NOMO-1 (cell line): ENCODE data around the gene EVX2.

Experiments
- DNase-seq, 2 experiments: peaks; one replicate each; lab custom pipeline; 2025; ENCODE audit not compliant: unreplicated experiment in 2 of 2; lab: John Stamatoyannopoulos, UW

Gene EVX2

DNA sequence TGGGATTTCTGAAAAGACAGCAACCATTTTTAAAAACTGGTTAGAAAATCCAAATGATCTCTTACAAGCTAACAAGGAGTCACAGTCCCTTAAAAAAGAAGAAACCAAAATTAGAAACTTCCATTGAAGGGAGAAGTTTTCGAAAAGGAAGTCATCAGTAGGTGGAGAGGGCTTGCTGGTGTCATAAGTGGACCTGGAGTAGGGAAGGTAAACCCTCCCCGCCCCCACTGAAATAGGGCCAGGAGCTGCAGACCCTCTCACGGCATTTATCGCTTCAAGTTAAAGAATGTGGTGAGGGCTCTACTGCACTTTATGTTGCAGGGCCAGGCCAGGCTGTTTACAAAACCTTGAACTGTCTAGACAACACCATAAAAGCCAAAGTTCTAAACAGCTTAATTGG lies 26.2 kb upstream of the EVX2 start:
- no peak for DNase-seq

DNA sequence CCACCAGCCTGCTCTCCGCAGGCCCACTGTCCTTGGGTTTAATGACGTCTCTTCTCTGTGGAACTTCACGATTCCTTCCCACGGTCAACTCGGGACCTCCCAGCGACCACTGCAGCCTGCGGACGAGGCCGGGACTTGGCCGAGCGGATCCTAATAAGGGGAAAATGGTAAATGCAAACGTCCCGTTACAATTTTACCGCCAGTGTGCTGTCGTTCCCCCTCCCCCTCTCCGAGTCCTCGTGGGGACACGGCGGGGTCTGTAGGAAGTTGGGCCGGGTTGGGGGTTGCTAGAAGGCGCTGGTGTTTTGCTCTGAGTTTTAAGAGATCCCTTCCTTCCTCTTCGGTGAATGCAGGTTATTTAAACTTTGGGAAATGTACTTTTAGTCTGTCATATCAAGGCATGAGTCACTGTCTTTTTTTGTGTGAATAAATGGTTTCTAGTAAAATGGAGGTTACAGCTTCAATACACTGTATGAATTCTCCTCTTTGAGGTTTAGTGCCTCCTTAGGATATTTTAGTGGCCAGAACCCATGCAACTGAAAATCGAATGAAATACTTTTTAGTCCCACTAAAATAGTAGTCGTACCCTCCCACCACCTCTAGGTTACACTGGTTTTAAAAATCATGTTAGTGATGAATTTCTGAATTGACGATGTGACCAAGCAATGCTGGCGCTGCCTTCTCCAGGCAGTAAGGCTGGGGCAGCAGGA lies 25.6 kb upstream of the EVX2 start:
- DNase-seq = no peak

DNA sequence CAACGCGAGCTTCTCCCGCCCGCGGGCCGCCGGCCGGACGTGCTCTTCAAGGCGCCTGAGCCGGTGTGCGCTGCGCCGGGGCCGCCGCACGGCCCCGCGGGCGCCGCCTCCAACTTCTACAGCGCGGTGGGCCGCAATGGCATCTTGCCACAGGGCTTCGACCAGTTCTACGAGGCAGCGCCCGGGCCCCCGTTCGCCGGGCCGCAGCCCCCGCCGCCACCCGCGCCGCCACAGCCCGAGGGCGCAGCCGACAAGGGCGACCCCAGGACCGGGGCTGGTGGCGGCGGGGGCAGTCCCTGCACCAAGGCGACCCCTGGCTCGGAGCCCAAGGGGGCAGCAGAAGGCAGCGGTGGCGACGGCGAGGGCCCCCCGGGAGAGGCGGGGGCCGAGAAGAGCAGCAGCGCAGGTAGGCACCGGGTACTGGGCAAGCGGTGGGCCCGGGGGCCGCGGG lies 24.0 kb upstream of the EVX2 start:
- no peak for DNase-seq

DNA sequence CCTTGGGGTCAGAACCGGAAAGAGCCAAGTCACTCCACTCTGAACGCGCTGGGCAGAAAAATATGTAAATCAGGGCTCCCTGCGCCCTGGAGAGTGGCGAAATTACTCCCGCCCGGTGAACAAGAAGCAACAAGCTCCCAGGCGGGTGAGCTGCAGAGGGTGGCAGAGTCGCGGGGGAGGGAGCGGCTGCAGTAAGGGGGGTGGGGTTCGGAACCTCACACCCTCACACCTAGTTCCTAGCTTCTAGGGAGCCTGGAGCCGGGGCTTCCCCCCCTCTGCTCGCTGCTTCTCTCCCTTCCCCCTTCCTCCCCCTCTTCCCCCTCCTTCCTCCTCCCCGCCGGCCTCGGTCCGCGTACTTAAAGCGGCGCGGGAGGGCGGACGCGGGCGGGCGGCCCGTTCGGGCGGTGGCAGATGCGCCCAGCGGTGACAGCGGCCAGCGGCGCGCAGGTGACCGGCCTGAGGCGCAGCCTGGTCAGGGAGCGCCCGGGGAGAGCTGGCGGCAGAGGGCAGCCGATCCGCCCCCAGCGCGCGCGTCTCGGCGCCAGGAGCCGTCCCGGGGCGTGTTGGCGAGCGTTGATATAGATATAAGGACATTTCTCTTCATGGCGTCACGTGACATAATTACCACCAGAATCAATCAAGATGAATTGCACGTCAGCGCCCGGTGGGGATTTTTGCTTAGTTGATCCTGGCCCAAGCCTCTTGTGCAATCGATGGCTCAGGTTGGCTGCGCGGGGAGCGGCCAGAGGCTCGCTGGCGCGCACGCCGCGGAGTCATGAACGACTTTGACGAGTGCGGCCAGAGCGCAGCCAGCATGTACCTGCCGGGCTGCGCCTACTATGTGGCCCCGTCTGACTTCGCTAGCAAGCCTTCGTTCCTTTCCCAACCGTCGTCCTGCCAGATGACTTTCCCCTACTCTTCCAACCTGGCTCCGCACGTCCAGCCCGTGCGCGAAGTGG lies 23.1 kb upstream of the EVX2 start, which contains the start of gene HOXD11:
TSS of gene HOXD11 (plus strand) at position 700 of the 959 bp plus-strand sequence. CDS start at position 776, 76 bp downstream.
- DNase-seq = no peak

DNA sequence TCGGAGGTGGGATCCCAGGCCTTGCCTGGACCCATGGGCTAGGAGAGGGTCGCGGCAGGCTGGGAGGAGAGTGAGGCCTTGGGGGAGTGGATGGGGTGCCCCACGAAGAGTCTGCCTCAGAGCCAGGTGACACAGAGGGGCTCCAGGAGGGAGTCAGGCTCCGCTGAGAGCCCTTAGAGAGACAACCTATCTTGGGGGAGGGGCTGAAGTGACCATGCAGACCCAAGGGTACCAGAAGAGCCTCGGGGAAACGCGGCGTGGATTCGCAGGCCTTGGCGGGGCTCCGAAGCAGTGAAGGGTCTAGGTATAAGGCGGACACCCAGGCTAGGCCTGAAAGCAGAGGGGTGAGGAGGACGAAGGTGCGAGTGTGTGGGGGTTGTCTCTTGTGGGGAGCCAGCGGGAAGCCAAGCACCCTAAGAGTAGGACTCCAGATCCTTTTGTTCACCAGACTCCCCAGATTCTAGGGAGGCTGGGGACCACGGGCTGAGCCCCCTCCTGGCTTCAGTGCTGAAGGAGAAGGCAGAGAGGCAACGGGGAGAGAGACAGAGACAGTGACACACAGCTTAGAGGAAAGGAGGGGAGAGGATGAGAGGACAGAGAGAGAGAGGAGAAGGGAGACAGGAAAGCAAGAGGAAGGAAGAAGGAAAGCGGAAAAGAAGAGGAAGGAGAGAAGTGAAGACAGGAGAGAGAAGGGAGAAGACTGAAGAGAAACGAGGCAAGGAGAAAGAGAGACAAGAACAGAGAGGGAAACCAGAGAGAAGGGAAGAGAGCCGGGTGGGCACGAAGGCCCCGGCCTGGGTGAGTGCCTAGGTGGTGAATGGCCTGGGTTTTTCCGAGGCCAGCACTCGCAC lies 22.2 kb upstream of the EVX2 start:
- DNase-seq = no peak

DNA sequence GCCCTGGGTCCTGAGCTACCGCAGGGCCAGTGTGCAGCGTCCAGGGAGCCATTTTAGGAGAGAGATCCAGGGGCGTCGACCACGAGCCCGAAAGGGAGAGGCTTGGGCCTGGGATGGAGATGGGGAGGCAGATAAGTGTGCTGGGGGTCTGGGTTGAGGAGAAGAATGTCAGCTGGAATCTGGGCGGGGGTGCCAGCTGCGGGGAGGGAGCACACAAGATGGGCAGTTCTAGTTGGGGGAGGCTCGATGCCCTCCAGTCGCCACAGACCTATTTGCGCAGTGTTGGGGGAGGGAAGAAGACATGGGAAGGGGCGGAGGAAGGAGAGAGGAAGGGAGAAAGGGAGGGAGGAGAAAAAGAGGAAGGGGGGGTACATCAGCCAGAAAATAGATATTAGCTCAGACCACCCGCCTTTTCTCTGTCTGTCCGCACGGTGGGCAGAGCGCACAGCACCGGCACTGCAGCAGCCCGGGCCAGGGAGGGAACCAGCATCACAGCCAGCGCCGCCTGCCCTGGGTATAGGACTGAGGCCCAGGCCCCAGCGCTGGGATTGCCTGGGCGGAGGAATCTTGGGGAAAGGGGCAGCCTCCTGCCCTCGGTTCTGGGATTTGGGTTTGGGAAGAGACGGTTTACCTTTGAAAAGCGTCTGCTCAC lies 21.4 kb upstream of the EVX2 start:
- DNase-seq = no peak

DNA sequence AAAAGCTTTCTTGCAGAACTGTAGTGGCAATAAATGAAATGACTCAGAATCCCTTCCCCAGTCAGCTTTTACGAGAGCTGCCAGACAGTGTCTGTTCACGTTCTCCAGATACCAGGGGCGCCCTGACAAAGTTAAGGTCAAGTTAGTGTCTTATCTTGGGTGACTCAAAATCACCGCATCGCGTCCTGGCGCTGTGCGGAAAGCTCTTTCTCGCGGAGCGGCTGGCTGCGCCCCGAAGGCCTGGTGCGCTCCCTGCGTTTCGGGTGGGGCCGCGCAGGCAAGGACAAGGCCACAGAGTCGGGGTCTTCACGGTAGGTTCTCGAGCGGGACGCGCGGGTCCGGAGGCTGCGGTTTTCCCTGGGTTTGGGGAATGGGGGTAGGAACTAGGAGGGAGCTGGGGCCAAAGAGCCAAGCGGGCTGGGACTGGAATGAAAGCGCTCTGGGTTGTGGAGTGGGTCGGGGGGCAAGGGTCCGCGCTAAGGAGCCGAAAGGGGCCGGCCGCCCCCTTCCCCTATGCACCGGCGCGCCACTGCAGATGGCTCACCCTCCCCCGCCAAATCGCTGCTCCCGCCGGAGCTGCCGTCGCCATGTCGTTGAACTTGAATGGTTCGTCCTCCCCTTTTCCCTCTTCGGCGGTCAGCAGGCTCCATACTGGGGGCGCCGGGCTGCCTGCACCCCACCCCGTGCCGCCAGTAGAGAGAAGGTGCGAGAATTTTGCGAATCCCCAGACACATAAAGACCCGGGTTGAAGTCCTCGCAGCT lies 20.7 kb upstream of the EVX2 start:
- no peak for DNase-seq

DNA sequence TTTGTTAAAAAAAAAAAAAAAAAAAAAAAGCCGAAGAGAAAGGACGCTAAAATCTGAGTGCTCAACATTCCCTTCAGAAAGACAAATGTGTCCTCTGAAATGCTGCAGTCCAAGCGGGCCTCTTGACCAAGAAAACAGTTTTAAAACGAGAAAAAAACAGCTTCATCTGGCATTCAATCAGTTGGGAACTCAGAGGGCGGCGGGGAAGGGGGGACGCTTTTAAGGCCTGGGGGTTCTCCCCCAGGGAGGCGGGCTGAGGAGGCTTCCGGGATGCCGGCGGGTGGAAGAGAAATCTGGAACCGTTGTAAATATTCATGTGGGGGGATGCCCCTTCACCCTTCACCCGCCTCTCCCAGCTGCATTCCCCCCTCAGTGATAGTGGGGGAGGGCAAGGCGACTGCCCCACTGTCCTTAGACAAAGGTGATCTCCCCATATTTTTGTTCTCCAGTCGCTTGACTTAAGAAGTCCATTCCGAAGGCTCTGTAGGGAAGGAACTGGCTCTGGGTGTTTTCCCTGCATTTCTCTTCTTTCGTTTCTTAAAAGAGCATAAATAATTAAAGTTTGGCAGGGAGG lies 20.1 kb upstream of the EVX2 start:
- no peak for DNase-seq

DNA sequence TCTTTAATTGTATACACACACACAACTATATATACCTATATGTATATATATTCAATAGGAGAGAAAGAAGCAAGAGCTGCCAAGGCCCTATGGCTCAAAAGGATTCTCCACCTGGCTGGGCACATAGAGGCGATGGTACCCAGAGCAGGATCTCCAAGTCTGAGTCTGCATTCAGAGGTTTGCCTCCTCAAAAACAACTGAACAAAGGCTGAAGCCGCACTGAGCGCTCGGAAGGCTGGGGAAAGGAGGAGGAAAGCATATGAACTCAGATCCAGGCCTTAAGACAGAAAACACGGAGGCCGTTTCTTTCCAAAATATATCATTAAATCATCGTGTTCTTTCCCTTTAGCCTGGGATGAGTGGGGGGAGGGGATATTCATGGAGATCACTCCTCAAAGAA lies 19.4 kb upstream of the EVX2 start:
- DNase-seq = no peak

DNA sequence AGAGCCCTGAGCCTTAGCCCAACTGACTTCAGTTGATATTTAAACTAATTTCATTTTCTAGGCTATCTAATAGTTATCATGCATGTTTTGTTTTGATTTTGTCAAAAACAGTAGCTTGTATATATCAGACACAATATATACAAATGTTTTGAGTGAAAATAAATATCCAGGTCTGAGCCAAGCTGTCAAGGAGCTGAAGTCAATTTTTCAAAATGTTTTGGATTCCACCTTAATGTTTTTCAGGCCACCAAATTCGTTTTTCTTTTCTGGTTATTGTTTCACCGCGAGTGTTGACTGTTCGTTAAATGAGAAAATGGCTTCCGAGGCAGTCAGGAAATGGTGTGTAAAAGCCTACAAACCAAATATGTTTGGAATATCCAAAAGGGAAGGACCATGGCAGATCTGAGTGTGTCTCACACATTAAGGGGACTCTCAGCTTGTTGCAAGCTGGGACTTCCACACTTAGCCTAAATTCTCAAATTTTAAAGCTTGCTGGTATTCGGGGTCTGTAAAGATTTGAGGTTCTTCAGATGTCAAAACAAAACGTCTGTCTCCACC lies 18.6 kb upstream of the EVX2 start:
- no peak for DNase-seq

DNA sequence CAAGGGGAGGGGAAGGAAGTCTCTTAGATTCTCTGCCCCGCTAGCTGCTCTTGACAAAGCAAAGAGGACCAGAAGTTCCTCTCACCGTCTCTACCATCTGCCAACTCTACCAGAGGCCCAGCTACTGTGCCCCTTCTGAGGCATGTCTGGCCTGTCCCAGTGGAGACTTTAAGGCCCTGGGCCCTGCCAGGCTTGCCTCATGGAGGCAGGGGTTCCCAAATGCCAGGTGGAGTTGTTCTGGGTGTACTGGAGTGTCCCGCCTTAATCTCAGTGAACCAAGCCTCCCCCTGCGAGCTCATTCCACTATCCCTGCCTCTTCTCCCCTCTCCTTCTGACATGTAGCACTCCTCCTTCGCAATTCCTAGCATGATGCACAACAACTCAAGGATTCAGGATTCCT lies 18.1 kb upstream of the EVX2 start:
- DNase-seq = no peak

DNA sequence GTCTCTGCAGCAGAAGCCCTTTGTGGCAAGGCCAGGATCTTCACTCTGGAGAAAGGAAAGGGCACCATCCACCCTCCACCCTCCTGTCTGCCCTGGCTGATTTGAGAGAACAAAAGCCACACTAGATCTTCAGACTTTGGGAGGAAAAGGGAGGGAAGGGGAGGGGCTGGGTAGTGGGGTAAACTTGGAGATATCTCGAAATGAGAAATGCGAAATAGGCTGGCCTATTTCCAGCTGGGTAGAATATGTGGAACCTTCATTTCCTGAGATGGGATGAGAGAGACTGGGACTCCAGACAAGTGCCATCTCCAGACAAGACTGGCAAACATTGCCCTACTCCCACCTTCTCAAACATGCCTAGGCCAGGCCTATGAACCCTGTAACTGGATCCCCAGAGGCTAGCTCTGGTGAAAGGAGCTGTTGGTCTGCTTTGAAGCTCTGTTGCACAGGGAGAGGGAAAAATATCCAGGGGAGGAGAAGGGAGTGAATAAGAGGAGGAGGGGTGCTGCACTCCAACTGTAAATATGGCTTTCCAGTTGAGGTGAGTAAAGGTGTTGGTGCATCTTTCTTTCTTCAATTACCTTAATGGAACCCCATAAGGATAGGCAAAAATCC lies 17.6 kb upstream of the EVX2 start:
- no peak for DNase-seq

DNA sequence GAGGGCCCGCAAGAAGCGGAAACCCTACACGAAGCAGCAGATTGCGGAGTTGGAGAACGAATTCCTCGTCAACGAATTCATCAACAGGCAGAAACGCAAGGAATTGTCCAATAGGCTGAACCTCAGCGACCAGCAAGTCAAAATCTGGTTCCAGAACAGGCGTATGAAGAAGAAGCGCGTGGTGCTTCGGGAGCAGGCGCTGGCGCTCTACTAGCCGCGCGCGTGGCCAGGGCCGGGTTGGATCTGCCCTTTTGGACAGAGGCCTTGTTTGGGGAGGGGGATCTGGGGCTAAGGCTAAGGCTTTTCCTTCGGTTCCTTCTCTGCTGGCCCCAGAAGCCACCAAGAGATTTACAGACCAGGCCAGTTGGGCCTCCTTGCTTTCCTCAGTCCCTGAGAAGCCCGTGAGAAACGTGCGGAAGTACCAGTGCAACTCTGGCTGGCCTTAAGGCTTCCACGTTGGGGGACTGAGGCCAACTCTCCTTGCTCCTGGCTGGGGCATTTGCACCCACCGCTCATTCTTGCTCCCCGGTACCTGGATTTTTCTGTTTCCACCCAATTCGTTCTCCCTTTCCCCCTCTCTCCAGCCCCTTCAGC lies 16.9 kb upstream of the EVX2 start:
- no peak for DNase-seq

DNA sequence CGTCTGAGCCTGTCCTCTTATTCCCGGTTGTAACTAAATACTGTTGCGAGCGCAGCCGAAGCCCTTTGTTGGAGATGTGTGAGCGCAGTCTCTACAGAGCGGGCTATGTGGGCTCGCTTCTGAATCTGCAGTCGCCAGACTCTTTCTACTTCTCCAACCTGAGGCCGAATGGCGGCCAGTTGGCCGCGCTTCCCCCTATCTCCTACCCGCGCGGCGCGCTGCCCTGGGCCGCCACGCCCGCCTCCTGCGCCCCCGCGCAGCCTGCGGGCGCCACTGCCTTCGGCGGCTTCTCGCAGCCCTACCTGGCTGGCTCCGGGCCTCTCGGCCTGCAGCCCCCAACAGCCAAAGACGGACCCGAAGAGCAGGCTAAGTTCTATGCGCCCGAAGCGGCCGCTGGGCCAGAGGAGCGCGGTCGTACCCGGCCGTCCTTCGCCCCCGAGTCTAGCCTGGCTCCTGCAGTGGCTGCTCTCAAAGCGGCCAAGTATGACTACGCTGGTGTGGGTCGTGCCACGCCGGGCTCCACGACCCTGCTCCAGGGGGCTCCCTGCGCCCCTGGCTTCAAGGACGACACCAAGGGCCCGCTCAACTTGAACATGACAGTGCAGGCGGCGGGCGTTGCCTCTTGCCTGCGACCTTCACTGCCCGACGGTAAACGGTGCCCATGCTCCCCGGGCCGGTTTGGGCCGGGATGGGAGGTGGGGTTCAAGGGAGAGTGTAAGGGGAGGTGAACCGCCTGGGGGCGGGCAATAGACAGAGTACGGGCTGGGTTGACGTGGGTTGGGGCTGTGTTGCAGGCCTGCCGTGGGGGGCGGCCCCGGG lies 16.2 kb upstream of the EVX2 start, which contains the start of gene HOXD12:
TSS of gene HOXD12 (plus strand) at position 68 of the 819 bp plus-strand sequence. CDS start at position 75, 7 bp downstream.
- DNase-seq = no peak

DNA sequence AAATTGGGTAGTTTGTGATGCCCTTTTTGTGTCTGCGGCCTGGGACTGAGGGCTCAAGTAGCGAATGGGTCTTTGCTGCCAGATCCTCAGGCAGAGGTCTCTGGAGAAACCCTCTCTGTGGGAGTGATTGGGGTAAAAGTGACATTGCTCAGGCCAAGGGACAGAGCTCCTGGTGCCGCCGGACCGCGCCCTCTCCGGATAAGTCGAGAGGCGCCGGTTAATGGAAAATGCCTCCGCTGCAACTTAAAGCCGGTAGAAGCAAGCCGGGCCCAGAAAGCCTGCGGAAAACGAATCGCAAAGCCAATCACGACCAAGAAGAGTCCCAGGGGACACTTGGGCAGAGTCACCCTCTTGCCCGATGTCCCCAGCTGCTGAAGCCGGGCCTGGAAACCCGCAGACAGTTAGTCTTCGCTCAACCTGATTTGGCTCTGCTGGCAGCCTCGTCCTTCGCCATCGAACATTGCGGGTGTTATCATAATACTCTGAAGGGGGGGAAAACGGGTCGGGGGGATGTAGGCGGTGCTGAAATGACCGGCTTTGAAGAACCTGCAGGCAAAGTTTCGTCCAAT lies 15.5 kb upstream of the EVX2 start:
- DNase-seq = no peak

DNA sequence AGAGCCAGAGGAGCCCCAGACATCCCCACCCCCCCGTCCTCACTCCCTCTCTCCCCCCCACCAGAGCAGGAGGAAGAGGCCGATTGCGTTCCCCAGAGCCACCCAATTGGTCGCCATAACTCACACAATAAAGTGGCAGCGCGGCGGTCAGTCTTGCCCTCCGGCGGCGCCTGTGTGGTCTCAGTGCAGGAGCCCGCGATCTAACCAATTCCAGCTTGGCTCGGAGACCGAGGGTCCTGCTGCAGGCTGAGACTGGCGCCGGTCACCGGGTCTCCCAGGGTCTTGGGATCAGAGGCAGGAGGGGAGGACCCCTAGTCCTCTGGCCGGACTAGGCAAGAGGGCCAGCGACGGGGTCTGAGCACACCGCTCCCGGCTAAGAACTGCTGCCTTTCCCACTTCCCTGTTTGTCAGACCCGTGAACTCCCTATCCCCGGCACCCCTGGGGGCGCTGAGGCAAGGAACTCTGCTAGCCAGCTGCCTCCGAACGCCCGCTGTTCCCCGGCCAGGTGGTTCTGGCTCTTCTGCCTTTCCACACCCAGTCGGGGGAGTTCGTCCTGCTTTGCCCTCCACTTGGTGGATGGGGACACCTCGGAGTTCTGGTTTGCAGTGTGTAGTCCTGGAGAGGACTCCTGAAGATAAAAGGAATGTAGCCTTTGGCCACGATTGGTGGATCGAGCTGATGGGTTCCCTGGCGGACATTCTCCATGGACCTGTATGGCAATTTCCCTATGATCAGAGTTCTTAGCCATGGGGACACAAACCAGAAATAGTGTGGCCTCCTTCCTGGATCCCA lies 14.8 kb upstream of the EVX2 start:
- DNase-seq = no peak
